GM18511 (cell line): ENCODE results near the gene TSPAN18.

Experiments used
- ATAC-seq: cut with Tn5 transposase; IDR thresholded peaks from one replicate; pipeline ENCODE4 v1.9.1; 2021; ENCODE audit warnings: mild to moderate bottlenecking, moderate library complexity; ENCODE audit not compliant: unreplicated experiment

The TSPAN18 gene

GRCh38 chr11:44973632-44974401 is 247.1 kb downstream of the TSPAN18 start:
- ATAC-seq, result no peak

GRCh38 chr11:44974402-44975000 is 247.7 kb downstream of the TSPAN18 start:
- no peak for ATAC-seq

GRCh38 chr11:44976576-44976975 is 249.8 kb downstream of the TSPAN18 start:
- no peak for ATAC-seq

- no peak for ATAC-seq
Measured at GRCh38 chr11:44977493-44977984, 250.8 kb downstream of the TSPAN18 start.

GRCh38 chr11:44978274-44978960 is 251.7 kb downstream of the TSPAN18 start:
- no peak for ATAC-seq

- ATAC-seq, result no peak
Measured at GRCh38 chr11:44978961-44979331, 252.2 kb downstream of the TSPAN18 start.

GRCh38 chr11:44979543-44980399 is 253.0 kb downstream of the TSPAN18 start:
- no peak for ATAC-seq

- ATAC-seq, result no peak
Measured at GRCh38 chr11:44980533-44981427, 254.0 kb downstream of the TSPAN18 start.
